Measurements from ENCODE around the gene RNF214.
"Not testable (repeated sequence)": the region's sequence is repeated elsewhere in the genome, so short reads cannot be mapped to it uniquely, and the experiment has no call there.

Gene RNF214

GRCh38 chr11:117232092-117232878 is at the start of gene RNF214:
Gene RNF214, plus strand, starts transcription at chr11:117232671. Its CDS starts 1,602 bp downstream, at chr11:117234273.
- DNase-seq = peak; percentile 78

DNA sequence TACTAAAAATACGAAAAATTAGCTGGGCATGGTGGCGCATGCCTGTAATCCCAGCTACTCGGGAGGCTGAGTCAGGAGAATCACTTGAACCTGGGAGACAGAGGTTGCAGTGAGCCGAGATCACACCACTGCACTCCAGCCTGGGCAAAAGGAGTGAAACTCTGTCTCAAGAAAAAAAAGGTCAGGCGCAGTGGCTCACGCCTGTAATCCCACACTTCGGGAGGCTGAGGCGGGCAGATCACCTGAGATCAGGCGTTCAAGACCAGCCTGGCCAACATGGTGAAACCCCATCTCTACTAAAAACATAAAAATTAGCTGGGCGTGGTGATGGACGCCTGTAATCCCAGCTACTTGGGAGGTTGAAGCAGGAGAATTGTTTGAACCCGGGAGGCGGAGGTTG is 49.3 kb upstream of the RNF214 start:
- DNase-seq = not testable (repeated sequence)

- no peak for DNase-seq
Measured at GRCh38 chr11:117183724-117184349, 48.6 kb upstream of the RNF214 start.

- DNase-seq = no peak
Measured at GRCh38 chr11:117185736-117186430, 46.6 kb upstream of the RNF214 start.

- DNase-seq = no peak
Measured at GRCh38 chr11:117186431-117186761, 46.1 kb upstream of the RNF214 start.

DNA sequence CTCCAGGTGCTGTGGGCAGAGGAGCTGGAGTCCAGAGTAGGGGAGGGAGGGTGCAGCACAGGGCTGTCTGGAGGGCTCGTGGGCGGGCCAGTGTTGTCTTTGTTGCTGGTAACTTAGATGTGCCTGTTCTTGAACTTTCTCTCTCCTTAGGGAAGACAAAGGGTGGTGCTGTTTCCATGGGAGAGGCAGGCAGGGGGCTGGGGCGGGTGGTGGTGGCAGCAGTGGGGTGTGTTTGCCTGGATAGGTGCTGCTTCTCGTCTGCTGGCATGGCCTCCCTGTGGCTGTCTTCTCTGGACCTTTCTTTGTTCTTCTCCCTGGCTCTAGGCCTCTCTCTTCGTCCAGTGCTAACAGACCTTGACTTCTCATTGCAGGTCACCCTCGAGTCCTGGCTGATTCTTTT is 45.5 kb upstream of the RNF214 start:
- no peak for DNase-seq

DNA sequence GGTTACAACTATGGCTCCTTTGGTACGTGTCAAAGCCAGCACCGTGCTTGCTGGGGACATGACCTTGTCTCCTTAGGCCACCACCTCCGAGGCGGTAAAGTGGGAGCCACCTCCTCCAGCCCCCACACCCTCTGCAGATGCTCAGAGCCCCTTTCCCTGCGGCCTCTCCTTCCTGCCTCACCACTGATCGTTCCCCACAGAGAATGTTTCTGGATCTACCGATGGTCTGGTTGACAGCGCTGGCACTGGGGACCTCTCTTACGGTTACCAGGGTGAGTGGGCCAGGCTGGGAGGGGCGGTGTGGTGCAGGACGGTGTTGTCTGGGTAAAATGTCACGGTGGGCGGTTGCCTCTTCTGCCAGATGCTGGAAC is 45.1 kb upstream of the RNF214 start:
- no peak for DNase-seq

GRCh38 chr11:117187799-117188481 is 44.5 kb upstream of the RNF214 start:
- DNase-seq = no peak

- DNase-seq = no peak
Measured at GRCh38 chr11:117188620-117189081, 43.8 kb upstream of the RNF214 start.

DNA sequence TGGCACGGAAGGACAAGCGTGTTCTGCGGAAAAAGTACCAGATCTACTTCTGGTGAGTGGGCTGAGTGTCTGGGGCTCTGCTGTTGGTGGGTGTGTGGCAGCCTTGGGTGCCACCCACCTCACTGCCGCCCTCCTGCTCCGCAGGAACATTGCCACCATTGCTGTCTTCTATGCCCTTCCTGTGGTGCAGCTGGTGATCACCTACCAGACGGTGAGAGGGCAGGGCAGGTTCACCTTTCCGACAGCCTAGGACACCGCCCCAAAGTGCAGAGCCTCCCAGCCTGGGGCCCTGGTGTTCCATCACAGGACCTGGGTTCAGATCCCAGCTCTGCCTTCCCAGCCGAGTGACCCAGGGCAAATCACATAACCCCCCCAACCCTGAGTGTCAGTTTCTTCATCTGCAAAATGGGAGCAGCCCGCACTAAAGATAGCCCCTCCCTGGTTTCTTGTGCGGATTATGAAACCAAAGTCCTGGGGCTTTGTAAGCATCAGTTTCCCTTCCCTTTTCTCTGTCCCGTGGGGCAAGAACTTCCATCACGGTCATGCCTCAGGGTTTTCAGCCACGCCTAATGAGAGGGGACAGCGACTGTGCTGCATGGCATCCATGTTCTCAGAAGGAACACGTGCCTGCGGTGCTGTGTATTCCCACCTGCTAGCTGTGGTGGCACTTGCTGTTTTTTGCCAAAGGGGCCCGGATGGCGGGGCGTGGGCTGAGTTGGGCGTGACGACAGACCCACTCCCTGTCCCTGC is 43.1 kb upstream of the RNF214 start:
- no peak for DNase-seq

GRCh38 chr11:117189941-117190544 is 42.4 kb upstream of the RNF214 start:
- no peak for DNase-seq

DNA sequence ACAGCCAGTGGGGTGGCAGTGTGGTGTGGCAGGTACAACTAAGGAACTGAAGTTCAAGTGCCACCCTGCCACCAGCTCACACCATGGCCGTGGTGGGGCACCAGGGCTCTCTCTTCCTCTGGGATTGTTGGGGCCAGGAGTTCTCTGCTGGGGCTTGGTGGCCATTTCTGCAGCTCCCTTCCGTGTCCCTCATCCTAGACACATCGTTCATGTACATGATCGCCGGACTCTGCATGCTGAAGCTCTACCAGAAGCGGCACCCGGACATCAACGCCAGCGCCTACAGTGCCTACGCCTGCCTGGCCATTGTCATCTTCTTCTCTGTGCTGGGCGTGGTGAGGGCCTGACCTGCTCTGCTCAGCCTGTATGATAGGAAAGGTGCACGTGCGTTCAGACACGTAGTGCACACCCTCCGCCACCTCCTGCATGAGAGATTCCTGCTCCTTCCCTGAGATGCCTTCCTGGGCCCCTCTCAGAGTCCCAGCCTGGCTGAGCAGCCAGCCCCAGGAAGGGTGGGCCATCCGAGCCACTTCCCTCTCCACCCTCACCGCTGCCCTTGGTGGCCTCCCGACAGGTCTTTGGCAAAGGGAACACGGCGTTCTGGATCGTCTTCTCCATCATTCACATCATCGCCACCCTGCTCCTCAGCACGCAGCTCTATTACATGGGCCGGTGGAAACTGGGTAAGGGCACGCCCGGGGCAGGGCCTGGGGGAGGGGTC is 40.6 kb upstream of the RNF214 start:
- DNase-seq = no peak

- DNase-seq = no peak
Measured at GRCh38 chr11:117192401-117192875, 40.0 kb upstream of the RNF214 start.

GRCh38 chr11:117193130-117194020 is 39.1 kb upstream of the RNF214 start:
- no peak for DNase-seq

GRCh38 chr11:117194267-117194666 is 38.2 kb upstream of the RNF214 start:
- no peak for DNase-seq

- no peak for DNase-seq
Measured at GRCh38 chr11:117195258-117195657, 37.2 kb upstream of the RNF214 start.

- no peak for DNase-seq
Measured at GRCh38 chr11:117195761-117196160, 36.7 kb upstream of the RNF214 start.

GRCh38 chr11:117197006-117197405 is 35.5 kb upstream of the RNF214 start:
- DNase-seq = no peak

DNA sequence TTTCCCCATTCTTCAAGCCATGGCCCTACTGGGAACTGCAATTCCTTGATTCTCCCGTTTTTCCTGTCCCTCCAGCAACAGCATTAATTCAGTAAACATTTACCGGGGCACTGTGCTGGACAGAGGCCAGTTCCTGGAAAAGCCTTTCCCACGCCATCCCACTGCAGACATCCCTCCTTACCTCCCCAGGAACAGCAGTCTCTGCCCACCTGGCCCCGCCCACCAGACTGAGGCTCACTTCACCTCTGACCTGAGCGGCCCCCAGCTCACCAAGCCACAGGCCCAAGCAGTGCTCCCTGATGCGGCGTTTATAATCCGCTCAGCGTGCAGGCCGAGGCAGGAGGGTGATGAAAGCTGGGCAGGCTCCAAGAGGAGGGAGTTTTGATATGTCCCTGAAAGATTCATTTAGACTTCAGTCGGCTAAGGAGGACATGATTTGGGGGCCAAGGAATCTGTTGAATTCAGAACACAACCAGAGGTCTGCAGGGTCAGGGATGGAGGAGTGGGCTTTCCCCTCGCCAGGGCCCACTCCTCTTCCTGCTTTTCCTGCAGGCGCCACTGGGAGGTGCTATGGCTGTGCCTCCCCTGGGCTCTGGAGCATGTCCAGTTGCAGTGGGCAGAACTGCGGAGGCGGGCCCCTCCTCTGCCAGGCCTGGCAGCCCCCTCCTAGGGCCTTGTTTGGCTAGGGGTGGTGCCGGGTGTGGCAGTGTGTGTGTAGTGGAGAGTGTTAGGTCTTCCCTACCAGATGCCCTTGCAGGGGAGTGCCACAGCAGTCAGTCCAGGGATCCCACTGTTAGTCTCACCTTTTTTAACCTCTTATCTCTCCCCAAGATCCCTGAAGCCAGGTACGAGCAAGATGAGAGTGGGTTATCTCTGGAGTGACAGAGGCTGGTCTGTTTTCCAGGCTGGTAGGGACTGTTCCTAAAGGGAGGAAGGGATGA is 34.7 kb upstream of the RNF214 start:
- DNase-seq = peak; percentile 19
